HEK293 (cell line): ENCODE results near the gene DNMT3A.

Experiments used
- CTCF ChIA-PET: fragments of 350-600 bp; formaldehyde crosslinking; extraction: SDS; loops from one replicate; lab custom pipeline; 2021; ENCODE audit warnings: antibody characterized with exemption; lab: Yijun Ruan, JAX
- POLR2A ChIA-PET: fragments of 300-600 bp; formaldehyde crosslinking; extraction: SDS; loops from one replicate; lab custom pipeline; 2020; ENCODE audit warnings: antibody characterized with exemption, inconsistent platforms; lab: Yijun Ruan, JAX
- H3K27ac ChIP-seq: fragments of 200-500 bp; sonication (Bioruptor generic); 2 replicates; pipeline ENCODE4 v1.5.1; 2014; ENCODE audit warnings: low read depth, low read length, control low read depth, inconsistent platforms; ENCODE audit errors: extremely low read depth
- H3K36me3 ChIP-seq, 2 experiments: fragments of 200-500 bp in 1 of 2; sonication (Bioruptor generic) in 1 of 2; 1 replicate in 1 of 2; 2 replicates in 1 of 2; pipeline ENCODE4 v1.5.1; 2014 to 2017; ENCODE audit warnings: inconsistent platforms in 2 of 2, low read length in 2 of 2; ENCODE audit not compliant: control insufficient read depth in 2 of 2, insufficient read depth in 1 of 2
- H3K4me1 ChIP-seq: fragments of 200-500 bp; sonication (Bioruptor generic); 2 replicates; pipeline ENCODE4 v1.5.1; 2014; ENCODE audit warnings: mild to moderate bottlenecking, low read length, inconsistent platforms; ENCODE audit not compliant: control insufficient read depth, insufficient read depth
- H3K4me3 ChIP-seq: 2 replicates; pipeline ENCODE4 v1.5.1; 2011; ENCODE audit warnings: low read depth, mild to moderate bottlenecking, control low read depth, low read length, moderate library complexity
- H3K9me3 ChIP-seq: fragments of 200-500 bp; sonication (Bioruptor generic); 2 replicates; pipeline ENCODE4 v1.5.1; 2014; ENCODE audit warnings: low read depth, low read length, inconsistent platforms; ENCODE audit not compliant: control insufficient read depth, insufficient read depth
- EGR2 ChIP-seq: fragments of 450-650 bp; formaldehyde crosslinking; IDR thresholded peaks from 2 replicates; pipeline ENCODE4 v1.5.1; 2016; ENCODE audit warnings: low read depth, missing biosample characterization, missing genetic modification characterization
- GFI1B ChIP-seq: fragments of 450-650 bp; formaldehyde crosslinking; IDR thresholded peaks from 2 replicates; pipeline ENCODE4 v1.5.1; 2016; ENCODE audit warnings: missing biosample characterization, missing genetic modification characterization
- GLI4 ChIP-seq: fragments of 450-650 bp; formaldehyde crosslinking; IDR thresholded peaks from 2 replicates; pipeline ENCODE4 v1.5.1; 2016; ENCODE audit warnings: missing biosample characterization, missing genetic modification characterization
- GLIS2 ChIP-seq: fragments of 450-650 bp; formaldehyde crosslinking; IDR thresholded peaks from 2 replicates; pipeline ENCODE4 v1.5.1; 2016; ENCODE audit warnings: missing biosample characterization, missing genetic modification characterization
- KLF10 ChIP-seq: fragments of 450-650 bp; IDR thresholded peaks from 2 replicates; pipeline ENCODE4 v1.5.1; 2018; ENCODE audit warnings: missing biosample characterization, mild to moderate bottlenecking, missing genetic modification characterization
- KLF17 ChIP-seq: fragments of 450-650 bp; formaldehyde crosslinking; IDR thresholded peaks from 2 replicates; pipeline ENCODE4 v1.5.1; 2016; ENCODE audit warnings: missing biosample characterization, missing genetic modification characterization
- MZF1 ChIP-seq: fragments of 450-650 bp; formaldehyde crosslinking; IDR thresholded peaks from 2 replicates; pipeline ENCODE4 v1.5.1; 2017; ENCODE audit warnings: missing biosample characterization, missing genetic modification characterization, borderline replicate concordance
- SP2 ChIP-seq: fragments of 450-650 bp; formaldehyde crosslinking; IDR thresholded peaks from 2 replicates; pipeline ENCODE4 v1.5.1; 2016; ENCODE audit warnings: missing biosample characterization, missing genetic modification characterization
- WT1 ChIP-seq: fragments of 450-650 bp; formaldehyde crosslinking; IDR thresholded peaks from 2 replicates; pipeline ENCODE4 v1.5.1; 2016; ENCODE audit warnings: missing biosample characterization, missing genetic modification characterization
- YY2 ChIP-seq: fragments of 450-650 bp; formaldehyde crosslinking; IDR thresholded peaks from 2 replicates; pipeline ENCODE4 v1.5.1; 2016; ENCODE audit warnings: missing biosample characterization, missing genetic modification characterization
- ZBTB11 ChIP-seq: fragments of 450-650 bp; formaldehyde crosslinking; conservative IDR thresholded peaks from 2 replicates; pipeline ENCODE4 v1.5.1; 2016; ENCODE audit warnings: low read depth, missing biosample characterization, missing genetic modification characterization
- ZBTB20 ChIP-seq: fragments of 450-650 bp; formaldehyde crosslinking; IDR thresholded peaks from 2 replicates; pipeline ENCODE4 v1.5.1; 2016; ENCODE audit warnings: missing biosample characterization, missing genetic modification characterization
- ZFHX2 ChIP-seq: fragments of 450-650 bp; formaldehyde crosslinking; conservative IDR thresholded peaks from 2 replicates; pipeline ENCODE4 v1.5.1; 2016; ENCODE audit warnings: missing biosample characterization, missing genetic modification characterization
- ZNF157 ChIP-seq: fragments of 450-650 bp; formaldehyde crosslinking; IDR thresholded peaks from 2 replicates; pipeline ENCODE4 v1.5.1; 2016; ENCODE audit warnings: missing biosample characterization, missing genetic modification characterization
- ZNF184 ChIP-seq: fragments of 450-650 bp; IDR thresholded peaks from 2 replicates; pipeline ENCODE4 v1.5.1; 2018; ENCODE audit warnings: missing biosample characterization, mild to moderate bottlenecking, missing genetic modification characterization
- ZNF23 ChIP-seq: fragments of 450-650 bp; formaldehyde crosslinking; IDR thresholded peaks from 2 replicates; pipeline ENCODE4 v1.5.1; 2016; ENCODE audit warnings: missing biosample characterization, missing genetic modification characterization, borderline replicate concordance
- ZNF350 ChIP-seq: fragments of 450-650 bp; formaldehyde crosslinking; IDR thresholded peaks from 2 replicates; pipeline ENCODE4 v1.5.0; 2017; ENCODE audit warnings: missing biosample characterization, mild to moderate bottlenecking, missing genetic modification characterization
- ZNF362 ChIP-seq: fragments of 450-650 bp; formaldehyde crosslinking; IDR thresholded peaks from 2 replicates; pipeline ENCODE4 v1.5.1; 2016; ENCODE audit warnings: missing biosample characterization, missing genetic modification characterization
- ZNF48 ChIP-seq: fragments of 450-650 bp; formaldehyde crosslinking; IDR thresholded peaks from 2 replicates; pipeline ENCODE4 v1.5.1; 2016; ENCODE audit warnings: missing biosample characterization, missing genetic modification characterization
- ZNF544 ChIP-seq: fragments of 450-650 bp; formaldehyde crosslinking; IDR thresholded peaks from 2 replicates; pipeline ENCODE4 v1.5.0; 2017; ENCODE audit warnings: missing biosample characterization, missing genetic modification characterization
- ZNF558 ChIP-seq: fragments of 450-650 bp; formaldehyde crosslinking; IDR thresholded peaks from 2 replicates; pipeline ENCODE4 v1.5.1; 2016; ENCODE audit warnings: missing biosample characterization, missing genetic modification characterization
- ZNF623 ChIP-seq: fragments of 450-650 bp; formaldehyde crosslinking; IDR thresholded peaks from 2 replicates; pipeline ENCODE4 v1.5.1; 2016; ENCODE audit warnings: missing biosample characterization, missing genetic modification characterization
- ZNF626 ChIP-seq: fragments of 450-650 bp; sonication (Bioruptor Pico); formaldehyde crosslinking; IDR thresholded peaks from 2 replicates; pipeline ENCODE4 v1.5.1; 2018; ENCODE audit warnings: missing biosample characterization, missing genetic modification characterization, inconsistent platforms
- ZNF843 ChIP-seq: fragments of 450-650 bp; formaldehyde crosslinking; IDR thresholded peaks from 2 replicates; pipeline ENCODE4 v1.5.1; 2016; ENCODE audit warnings: missing biosample characterization, missing genetic modification characterization
- ZXDB ChIP-seq: fragments of 450-650 bp; formaldehyde crosslinking; IDR thresholded peaks from 2 replicates; pipeline ENCODE4 v1.5.1; 2016; ENCODE audit warnings: missing biosample characterization, missing genetic modification characterization
- TF ChIP-seq, protein P1 (sequence below): fragments of 450-650 bp; formaldehyde crosslinking; IDR thresholded peaks from 2 replicates; pipeline ENCODE4; 2016; ENCODE audit warnings: missing biosample characterization, missing genetic modification characterization
- TF ChIP-seq, protein P2 (sequence below): fragments of 450-650 bp; formaldehyde crosslinking; IDR thresholded peaks from 2 replicates; pipeline ENCODE4 v1.5.1; 2016; ENCODE audit warnings: missing biosample characterization, missing genetic modification characterization

The DNMT3A gene

DNA sequence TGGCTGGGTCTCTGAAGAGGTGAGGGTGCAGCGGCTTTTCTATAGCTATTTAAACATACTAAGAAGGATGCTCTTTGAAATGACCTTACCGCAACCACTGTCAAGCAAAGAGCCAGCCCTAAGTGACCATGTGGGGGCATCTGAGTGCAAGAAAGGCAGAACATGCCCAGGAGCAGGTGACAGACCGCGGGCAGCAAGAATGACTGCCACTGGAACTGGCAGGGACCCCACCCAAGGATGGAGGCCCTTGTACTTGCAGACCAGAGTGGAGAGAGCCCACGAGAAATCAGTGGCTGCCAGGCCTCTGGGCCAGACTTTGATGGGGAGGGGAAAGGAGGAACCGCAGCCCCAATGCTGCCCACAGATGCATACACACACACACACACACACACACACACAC, 33.1 kb downstream of the DNMT3A start:
- no peak overlapping the region for H3K27ac ChIP-seq
- no peak for TF ChIP-seq ZNF48 (tag by site-specific recombination)
- TF ChIP-seq ZNF544: no peak
- TF ChIP-seq MZF1 (tag by site-specific recombination): no peak
- no peak for TF ChIP-seq GLIS2 (tag by site-specific recombination)
- no peak for TF ChIP-seq WT1
- TF ChIP-seq KLF10 (tag by site-specific recombination): no peak
- no peak for TF ChIP-seq ZXDB (tag by site-specific recombination)
- TF ChIP-seq GLI4: no peak
- no peak for TF ChIP-seq ZBTB11
- no peak for TF ChIP-seq KLF17 (tag by site-specific recombination)
- no peak for TF ChIP-seq ZNF626 (tag by site-specific recombination)
- TF ChIP-seq ZNF23: no peak
- no peak for TF ChIP-seq ZNF623
- no peak for TF ChIP-seq ZNF843 (tag by site-specific recombination)
- TF ChIP-seq YY2 (tag by site-specific recombination): no peak
- TF ChIP-seq, protein P1, sequence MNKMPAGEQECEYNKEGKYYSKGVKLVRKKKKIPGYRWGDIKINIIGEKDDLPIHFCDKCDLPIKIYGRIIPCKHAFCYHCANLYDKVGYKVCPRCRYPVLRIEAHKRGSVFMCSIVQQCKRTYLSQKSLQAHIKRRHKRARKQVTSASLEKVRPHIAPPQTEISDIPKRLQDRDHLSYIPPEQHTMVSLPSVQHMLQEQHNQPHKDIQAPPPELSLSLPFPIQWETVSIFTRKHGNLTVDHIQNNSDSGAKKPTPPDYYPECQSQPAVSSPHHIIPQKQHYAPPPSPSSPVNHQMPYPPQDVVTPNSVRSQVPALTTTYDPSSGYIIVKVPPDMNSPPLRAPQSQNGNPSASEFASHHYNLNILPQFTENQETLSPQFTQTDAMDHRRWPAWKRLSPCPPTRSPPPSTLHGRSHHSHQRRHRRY (tag by site-specific recombination): no peak
- no peak for TF ChIP-seq ZNF362 (tag by site-specific recombination)
- TF ChIP-seq GFI1B (tag by site-specific recombination): no peak
- TF ChIP-seq SP2 (tag by site-specific recombination): no peak
- no peak for TF ChIP-seq ZNF157
- H3K4me3 ChIP-seq: no peak overlapping the region
- peaks cover 3% of the 10 kb centered on the region; the same call in 1 of the 2 replicates for H3K4me1 ChIP-seq
- POLR2A ChIA-PET: no interaction called here
- no peaks in the 10 kb centered on the region for H3K9me3 ChIP-seq
- H3K36me3 ChIP-seq: peaks cover 0 to 54% of the 10 kb centered on the region in 2 experiments; a peak in 2 of 3 replicates
- CTCF ChIA-PET: interaction anchor here (0.7 to 2.3 kb wide), 5 partner anchors 19 to 356 kb away, joined by 3 to 12 read pairs (median 5); no protein-coding TSS in a partner anchor

DNA sequence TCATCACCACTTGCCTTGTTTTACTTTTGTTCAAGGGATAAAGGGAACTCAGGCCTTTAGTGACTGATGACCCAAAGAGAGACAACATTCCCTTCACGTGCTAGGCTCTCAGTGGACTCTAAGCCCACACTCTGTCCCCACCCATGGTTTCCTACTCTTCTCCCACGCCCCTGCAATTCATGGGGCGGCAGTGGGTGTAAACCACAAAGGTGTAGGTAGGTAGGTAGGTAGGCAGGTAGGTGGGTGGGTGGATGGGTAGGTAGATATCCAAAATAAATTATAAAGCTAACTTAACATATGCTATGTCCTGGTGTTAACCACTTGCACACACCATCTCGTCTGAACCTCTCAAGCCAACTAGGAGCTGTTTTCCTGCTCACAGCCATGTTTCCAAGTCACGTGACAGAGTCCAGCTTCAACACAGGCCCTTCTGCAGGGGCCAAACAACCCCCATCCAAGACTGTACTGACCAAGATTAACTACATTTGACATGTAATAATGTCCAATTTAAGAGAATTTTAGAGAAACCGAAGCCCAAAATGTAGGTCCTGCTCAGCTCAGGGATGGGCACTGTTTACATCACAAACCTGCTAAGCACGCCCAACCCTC, 33.7 kb downstream of the DNMT3A start:
- no peak for TF ChIP-seq ZNF558 (tag by site-specific recombination)
- TF ChIP-seq ZNF350 (tag by site-specific recombination): no peak
- TF ChIP-seq ZBTB20 (tag by site-specific recombination): no peak
- no peak for TF ChIP-seq ZNF184
- TF ChIP-seq, protein P2, sequence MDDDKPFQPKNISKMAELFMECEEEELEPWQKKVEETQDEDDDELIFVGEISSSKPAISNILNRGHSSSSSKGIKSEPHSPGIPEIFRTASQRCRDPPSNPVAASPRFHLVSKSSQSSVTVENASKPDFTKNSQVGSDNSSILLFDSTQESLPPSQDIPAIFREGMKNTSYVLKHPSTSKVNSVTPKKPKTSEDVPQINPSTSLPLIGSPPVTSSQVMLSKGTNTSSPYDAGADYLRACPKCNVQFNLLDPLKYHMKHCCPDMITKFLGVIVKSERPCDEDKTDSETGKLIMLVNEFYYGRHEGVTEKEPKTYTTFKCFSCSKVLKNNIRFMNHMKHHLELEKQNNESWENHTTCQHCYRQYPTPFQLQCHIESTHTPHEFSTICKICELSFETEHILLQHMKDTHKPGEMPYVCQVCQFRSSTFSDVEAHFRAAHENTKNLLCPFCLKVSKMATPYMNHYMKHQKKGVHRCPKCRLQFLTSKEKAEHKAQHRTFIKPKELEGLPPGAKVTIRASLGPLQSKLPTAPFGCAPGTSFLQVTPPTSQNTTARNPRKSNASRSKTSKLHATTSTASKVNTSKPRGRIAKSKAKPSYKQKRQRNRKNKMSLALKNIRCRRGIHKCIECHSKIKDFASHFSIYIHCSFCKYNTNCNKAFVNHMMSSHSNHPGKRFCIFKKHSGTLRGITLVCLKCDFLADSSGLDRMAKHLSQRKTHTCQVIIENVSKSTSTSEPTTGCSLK (tag by site-specific recombination): no peak
- TF ChIP-seq EGR2: peak; percentile 96
- TF ChIP-seq ZFHX2: peak; percentile 92
- no peak for TF ChIP-seq ZNF843 (tag by site-specific recombination)
- peaks cover 3% of the 10 kb centered on the region; the same call in 1 of the 2 replicates for H3K4me1 ChIP-seq

More for the DNA sequence above, 33.7 kb downstream of the DNMT3A start:
- no peak overlapping the region for H3K27ac ChIP-seq
- ChIA-PET CTCF (interaction anchor here (0.7 to 2.3 kb wide), 3 partner anchors 53 to 357 kb away, joined by 5 to 12 read pairs (median 10); no protein-coding TSS in a partner anchor), POLR2A (no interaction called here)
- H3K36me3 ChIP-seq: peaks cover 0 to 54% of the 10 kb centered on the region in 2 experiments; a peak in 2 of 3 replicates
- no peaks in the 10 kb centered on the region for H3K9me3 ChIP-seq
- H3K4me3 ChIP-seq: no peak overlapping the region
